GM19240 (cell line): ENCODE results near the gene CCDC51.
"Not testable (repeated sequence)": the region's sequence is repeated elsewhere in the genome, so short reads cannot be mapped to it uniquely, and the experiment has no call there.

ENCODE experiments used
- DNase-seq: peaks from one replicate; pipeline ENCODE4 v3.0.0; 2011; ENCODE audit warnings: low spot score; ENCODE audit not compliant: insufficient read length

CCDC51 gene, protein sequence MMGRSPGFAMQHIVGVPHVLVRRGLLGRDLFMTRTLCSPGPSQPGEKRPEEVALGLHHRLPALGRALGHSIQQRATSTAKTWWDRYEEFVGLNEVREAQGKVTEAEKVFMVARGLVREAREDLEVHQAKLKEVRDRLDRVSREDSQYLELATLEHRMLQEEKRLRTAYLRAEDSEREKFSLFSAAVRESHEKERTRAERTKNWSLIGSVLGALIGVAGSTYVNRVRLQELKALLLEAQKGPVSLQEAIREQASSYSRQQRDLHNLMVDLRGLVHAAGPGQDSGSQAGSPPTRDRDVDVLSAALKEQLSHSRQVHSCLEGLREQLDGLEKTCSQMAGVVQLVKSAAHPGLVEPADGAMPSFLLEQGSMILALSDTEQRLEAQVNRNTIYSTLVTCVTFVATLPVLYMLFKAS

DNA sequence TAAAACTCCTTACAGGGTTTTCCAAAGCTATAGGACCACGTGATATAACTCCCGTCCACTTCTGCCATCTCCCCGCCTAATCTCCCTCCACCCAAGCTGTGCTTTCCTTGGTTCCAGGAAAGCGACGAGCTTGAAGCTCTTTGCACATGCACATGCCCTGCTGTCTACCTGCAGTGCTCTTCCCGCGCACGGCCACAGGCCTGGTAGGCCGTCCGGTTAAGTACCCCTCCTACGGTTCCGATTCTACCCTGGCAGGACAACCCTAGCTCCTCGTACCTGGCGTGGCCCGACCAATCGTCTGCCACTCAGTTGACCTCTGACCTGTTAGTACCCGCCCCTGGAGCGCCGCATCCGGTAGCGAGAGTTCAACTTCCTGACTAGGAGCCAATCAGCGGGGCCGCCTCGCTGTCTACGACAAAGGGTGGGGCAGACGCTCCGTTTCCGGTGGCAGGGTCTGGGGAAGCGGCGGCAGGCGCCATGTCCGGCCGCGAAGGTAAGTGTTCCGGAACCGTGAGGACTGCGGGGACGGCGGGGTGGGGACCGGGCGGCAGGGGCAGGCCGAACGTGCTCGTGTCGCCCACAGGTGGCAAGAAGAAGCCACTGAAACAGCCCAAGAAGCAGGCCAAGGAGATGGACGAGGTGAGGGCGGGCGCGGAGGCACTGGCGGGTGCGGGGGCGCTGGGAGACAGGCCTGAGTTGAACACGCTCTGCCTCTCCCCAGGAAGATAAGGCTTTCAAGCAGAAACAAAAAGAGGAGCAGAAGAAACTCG, at the start of gene CCDC51, which contains the start of gene TMA7:
Gene CCDC51 (minus strand): TSS at position 300 of the 770 bp plus-strand sequence. CDS start 4,991 bp downstream, outside the sequence.
Gene TMA7 (plus strand): TSS at position 438 of the 770 bp plus-strand sequence. CDS start 40 bp downstream, at position 478.
- DNase-seq = peak; percentile 98

DNA sequence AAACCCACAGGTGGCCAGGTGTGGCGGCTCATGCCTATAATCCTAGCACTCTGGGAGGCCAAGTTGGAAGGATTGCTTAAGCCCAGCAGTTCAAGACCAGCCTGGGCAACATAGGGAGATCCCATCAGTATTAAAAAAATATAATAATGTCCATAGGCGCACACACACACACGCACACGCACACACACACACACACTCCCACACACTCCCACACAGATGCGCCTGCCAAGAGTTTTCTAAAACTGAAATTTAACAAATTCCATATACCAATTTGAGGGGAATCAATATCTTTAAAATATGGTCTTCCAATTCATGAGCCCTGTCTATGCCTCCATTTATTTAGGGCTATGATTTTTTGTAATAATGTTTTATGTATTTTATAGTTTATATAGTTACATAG, 47.0 kb upstream of the CCDC51 start:
- DNase-seq = no peak

DNA sequence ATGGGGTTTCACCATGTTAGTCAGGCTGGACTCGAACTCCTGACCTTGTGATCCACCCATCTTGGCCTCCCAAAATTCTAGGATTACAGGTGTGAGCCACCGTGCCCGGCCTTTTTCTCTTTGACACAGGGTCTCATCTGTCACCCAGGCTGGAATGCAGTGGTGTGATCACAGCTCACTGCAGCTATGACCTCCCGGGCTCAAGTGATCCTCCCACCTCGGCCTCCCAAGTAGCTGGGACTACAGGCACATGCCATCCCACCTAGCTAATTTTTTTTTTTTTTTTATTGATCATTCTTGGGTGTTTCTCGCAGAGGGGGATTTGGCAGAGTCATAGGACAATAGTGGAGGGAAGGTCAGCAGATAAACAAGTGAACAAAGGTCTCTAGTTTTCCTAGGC, 42.9 kb upstream of the CCDC51 start:
- DNase-seq = not testable (repeated sequence)

DNA sequence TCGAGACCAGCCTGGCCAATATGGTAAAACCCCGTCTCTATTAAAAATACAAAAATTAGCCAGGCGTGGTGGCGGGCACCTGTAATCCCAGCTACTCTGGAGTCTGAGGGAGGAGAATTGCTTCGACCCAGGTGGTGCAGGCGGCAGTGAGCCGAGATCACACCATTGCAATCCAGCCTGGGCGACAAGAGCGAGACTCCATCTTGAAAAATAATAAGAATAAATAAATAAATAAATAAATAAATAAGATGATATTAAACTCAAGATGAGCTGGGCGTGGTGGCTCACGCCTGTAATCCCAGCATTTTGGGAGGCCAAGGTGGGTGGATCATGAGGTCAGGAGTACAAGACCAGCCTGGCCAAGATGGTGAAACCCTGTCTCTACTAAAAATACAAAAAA, 41.0 kb upstream of the CCDC51 start:
- DNase-seq = not testable (repeated sequence)

DNA sequence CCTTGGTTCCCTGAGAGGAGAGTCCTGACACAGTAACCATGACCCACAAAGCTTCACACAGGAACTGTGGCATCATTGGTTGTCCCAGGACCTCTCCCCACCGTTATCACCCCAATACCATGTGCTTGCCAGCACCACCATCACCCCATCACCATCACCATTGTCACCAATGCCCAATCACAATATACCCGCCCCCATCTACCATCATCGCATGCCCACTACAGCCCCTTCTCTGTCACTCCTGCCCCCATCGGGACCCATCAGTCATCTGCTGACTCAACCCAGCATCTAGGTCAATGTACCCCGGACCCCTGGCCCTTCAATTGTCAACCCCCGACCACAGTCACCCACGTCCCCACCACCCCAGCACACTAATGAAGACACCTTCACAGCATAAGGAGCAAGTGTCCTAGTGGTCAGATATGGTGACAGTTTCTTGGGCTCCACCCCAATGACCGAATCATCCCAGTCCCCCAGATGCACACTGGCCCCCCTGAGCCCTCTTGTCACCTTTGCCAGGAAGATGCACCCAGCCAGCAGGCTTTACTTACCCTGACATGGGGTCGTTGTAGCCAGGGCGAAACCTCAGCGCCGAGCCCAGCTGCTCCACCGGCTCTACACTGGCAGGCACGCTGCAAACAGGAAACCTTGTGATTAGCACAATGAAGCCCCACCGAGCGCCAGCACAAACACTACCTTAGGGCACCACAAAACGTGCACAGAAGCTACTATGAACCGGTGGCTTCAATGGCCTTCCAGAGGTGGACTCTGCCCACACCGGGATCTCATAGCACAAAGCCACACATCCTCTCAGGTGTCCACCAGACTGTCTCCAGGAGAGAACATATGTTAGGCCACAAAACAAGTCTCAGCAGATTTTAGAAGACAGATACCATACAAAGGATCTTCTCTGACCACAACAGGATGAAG, 39.0 kb upstream of the CCDC51 start:
- DNase-seq = no peak

DNA sequence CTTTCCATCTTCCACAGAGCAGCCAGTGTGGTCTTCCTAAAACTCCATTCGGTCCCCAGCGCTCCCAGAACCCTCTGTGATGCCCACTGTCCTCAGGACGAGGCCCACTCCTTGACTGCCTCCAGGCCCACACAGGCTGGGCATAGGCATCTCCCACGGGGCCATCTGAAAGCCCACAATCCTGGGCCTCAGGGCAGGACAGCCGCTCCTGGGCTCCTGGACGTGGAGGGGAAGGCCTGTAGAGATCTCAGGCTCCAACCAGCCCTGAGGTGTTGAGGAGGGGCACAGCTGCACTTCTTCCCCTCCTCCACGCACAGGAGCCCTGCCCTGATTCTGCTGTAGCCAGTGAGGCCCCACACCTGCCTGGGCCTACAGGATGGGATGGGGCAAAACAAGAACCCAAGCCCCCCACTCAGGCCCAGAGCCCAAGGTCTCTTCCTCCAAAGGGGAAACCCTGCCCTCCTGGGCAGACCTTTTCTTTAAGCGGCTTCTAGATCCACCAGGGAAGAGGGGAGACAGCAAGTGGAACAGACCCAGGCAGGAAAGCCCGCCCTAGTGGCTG, 38.1 kb upstream of the CCDC51 start:
- DNase-seq = no peak

DNA sequence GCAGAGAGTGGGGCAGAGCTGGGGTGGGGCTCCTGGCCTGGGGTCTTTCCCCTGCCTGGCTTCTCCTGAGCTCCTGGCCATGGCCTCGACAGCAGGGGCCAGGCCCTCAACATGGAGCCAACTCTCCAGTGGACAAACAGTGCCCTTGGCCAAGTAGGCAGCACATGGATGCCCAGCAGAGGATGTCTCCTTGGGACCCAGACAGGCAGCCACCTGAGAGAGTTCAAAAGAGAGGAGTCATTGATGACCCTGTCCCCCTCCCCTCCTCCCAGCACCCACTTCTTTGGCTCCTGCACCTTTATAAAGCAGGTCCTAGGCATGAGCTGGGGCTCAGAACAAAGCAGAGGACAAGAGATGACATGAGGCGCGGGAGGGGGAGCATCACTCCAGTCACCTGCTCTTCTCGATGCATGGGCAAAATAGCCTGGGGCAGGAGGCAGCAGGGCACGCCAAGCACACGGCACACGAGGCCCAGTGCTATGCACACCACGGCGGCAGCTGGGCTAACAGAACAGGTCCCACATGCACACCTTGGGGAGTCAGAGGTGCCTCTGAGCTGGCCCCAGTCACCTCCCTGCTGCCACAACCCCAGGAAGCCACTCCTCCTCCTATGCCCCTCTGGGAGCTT, 36.6 kb upstream of the CCDC51 start:
- no peak for DNase-seq

DNA sequence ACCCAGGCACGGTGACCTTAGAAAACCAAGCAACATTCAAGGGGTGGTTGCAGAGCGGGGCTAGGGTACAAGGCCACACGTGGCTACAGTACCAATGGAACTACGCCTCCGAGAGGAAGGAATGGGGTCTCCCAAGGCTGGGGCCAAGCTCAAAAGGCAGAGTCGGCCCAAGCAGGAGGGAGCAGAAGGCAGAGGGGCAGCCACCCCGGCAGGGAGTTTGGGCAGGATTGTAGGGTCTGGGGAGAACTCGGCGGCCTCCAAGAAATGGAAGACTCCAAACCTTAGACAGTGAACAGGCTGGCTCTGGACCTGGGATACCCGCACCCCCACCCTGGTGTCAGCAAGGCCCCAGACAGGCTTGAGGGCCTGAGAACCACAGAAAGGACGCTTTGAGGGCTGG, 35.3 kb upstream of the CCDC51 start:
- DNase-seq = no peak

DNA sequence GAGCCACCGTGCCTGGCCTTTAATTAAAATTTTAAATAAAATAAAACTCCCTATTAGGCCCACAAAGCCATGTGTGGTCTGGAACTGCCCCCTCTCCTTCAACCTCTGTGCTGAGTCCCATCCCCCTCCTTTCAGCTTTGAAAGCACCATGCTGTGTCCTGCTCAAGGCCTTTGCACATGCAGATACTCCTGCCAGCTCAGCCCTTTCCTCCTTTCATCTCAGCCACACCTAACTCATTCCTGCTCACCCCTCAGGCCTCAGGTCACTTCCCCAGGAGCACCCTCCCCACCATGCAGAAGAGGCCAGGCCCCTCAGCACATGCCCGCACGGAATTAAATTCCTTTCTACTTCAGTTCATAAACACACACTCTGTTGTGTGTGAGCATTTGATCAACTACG, 34.7 kb upstream of the CCDC51 start:
- DNase-seq = no peak

DNA sequence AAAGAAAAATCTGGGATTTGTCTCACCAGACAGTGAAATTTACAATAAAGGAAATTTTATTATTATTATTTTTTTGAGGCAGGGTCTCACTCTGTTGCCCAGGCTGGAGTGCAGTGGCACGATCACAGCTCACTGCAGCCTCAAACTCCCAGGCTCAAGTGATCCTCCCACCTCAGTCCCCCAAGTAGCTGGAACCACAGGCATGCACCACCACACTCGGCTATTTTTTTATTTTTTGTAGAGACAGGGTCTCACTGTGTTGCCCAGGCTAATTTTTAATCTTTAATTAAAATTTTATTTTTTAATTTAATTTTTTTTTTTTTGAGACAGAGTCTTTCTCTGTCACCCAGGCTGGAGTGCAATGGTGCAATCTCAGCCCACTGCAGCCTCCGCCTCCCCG, 34.1 kb upstream of the CCDC51 start:
- not testable (repeated sequence) for DNase-seq

DNA sequence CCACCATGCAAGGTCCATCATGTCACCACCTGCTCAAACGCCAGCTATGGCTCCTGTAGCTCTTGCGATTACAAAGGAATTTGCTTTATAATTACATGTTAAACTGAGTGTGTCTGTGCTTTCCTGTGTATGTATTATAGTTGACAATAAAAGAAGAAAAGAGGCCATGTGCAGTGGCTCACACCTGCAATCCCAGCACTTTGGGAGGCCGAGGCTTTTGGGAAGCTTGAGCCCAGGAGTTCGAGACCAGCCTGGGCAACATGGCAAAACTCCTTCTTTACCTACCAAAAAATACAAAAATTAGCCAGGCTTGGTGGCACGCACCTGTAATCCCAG, 33.7 kb upstream of the CCDC51 start:
- no peak for DNase-seq

DNA sequence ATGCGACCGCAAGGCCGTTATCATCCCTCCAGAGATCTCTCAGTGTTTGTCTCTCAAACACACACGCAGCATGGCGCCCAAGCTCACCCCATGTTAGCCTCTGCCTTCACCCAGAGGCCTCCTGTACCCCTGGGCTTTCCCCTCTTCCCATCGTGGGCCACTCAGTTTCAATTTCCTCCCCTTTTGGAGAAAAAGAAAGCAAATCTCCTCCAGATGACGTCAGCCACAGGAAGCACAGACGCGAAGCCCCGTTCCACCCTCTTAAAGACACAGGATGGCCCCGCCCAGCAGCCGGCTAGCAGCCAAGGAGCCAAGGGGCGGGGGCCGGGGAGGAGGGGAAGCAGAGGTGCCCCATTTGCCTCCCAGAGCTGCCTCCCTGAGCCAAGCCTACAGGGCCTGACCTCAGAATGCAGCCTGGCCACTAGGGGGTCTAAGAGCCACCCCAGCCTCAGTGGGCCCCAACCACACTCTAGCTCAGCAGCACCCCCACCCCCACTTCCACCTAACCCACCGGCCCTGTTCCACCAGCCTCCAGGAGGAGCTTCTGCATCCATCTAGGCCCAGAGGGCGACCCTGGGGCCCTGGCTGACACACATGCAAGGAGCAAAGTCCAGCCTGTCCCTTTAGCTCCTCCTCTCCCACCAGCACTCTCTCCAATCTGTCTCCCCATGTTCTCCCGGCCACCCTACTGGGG, 33.2 kb upstream of the CCDC51 start:
- DNase-seq = peak; percentile 91

DNA sequence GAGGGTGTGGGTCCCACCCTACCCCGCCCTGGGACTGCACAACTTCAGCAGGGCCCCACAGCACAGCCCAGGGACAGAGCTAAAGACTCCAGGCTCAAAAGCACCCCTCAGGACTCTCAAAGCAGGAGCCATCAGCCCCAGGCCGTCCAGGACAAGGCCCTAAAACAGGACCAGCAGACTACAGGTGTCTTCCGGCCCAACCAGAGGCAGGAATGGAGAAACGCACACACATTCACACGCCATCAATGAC, 32.7 kb upstream of the CCDC51 start:
- DNase-seq = no peak

DNA sequence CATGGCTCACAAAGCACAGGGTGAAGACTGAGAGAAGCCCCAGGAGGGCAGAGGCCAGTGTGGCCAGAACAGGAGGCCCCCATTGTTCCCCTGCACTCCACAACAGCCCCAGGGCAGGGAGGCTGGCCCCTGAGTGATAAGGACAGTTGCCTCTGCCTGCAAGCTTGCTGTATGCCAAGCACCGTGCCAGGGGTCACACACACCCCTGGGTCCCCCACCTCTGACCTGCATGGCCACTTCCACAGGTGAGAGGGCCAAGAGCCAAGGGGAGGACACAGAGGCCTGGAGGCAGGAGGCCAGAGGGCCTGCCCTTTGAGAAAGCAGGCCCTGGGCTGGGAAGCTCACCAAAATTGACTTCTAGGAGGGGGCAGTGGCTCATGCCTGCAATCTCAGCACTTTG, 30.4 kb upstream of the CCDC51 start:
- DNase-seq = no peak

DNA sequence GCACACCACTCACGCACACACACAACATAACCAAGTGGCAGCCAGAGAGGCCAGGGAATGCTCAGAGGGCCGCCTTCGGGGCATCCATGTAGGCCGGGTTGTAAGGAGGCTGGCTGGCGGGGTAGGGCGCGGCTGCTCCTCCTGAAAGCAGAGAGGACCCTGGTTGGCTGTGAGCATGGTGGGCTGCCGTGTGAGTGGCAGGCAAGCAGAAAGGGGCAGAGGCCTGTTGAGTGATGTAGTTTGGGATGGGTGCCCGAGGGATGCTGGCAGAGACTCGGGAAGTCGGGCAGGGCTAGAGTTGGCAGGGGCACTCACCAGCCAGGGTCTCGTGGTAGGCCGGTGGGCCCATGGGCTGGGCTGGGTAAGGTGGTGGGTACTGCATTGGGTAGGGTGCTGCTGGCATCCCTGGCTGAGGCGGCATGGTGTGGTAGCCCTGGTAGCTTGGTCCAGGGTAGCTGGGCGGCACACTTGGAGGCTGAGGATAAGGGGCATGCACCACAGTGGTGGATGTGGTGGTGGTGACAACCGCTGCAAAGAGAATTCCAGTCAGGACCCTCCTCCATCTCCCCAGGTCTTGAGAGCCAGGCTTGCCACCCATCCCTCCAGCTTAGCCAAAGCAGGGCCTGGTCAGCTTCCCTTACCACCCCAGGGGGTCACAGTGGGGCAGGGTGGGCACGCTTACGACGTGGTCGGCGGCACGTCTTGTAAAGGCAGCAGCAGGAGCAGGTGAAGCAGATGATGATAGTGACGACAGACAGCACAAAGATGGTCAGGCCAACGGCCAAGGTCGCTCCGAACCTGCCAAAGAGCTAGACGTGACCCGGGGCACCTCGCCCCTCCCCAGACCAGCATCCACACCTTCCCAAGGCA, 29.4 kb upstream of the CCDC51 start:
- DNase-seq = no peak

DNA sequence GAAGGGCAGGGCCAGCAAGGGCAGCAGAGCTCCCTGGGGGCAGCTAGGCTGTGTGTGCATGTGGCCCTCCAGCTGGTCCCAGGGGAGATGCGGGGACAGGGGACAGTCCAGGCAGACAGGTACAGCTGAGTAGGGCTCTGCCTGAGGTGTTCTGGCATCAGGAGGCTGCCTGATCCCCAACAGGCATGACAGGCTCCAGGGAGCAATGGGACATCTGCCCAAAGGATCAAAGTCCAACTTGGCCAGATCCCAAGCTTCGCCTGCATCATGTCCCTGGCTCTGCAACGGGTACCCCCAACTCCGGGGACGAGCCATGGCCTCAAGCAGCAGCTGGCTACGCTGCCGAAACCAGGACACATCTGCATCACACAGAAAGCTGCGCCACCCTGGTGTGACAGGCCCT, 28.4 kb upstream of the CCDC51 start:
- DNase-seq = no peak

DNA sequence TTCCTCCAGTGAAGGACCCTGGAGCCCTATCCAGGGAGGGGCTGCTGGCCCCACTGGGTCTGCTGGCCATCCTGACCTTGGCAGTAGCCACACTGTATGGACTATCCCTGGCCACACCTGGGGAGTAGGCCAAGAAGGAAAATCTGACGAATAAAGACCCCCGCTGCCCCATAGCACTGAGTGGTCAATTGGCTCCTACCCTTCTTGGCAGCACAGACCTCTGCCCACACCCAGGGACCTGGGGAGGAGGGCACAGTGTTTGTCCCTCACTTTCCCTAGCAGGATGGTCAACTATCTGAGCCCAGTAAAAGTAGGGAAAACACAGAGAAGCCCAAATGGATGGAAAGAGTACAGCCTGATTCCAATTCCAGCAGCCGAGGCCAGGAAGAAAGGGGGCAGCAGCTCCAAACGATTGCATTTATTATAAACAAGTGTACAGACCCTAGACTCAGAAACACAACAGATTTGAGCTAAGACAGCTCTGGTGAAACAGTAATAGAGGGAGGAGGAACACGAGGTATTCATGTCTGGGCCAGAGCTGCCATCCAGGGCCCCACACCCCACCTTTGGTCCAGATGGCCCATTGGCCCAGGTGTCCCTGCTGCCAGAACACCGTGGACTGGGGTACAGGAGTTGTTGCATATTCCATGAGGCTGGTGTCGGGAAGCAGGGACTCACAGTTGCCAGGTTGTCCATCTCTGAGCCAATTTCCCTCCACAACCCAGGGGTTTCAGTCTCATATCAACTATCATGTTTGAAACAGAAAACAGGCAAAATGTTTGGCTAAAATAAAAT, 27.8 kb upstream of the CCDC51 start:
- no peak for DNase-seq

DNA sequence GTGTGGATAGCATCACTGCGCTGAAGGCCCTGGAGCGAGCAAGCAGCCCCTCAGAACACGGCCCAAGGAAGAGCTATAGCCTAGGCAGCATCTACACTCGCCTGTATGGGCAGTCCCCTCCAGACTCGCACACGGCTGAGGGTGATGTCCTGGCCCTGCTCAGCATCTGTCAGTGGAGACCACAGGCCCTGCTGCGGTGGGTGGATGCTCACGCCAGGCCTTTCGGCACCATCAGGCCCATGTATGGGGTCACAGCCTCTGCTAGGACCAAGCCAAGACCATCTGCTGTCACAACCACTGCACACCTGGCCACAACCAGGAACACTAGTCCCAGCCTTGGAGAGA, 27.2 kb upstream of the CCDC51 start:
- DNase-seq = no peak
